ENCODE data around the gene DGCR8. TPM values are rescaled to one million over a fixed set of nuclear protein-coding genes. Genes with fewer than 3 reads are reported as not detected.

DGCR8 gene
- total RNA-seq, 1 donor from 2014 or later = 29.5 TPM

GRCh38 chr22:20093418-20094196 is 13.6 kb downstream of the DGCR8 start:
- no peaks in the 10 kb centered on the region for H3K9me3 ChIP-seq
- ATAC-seq = peak in 1 of 2 donors; percentile 50
- no peak overlapping the region for H3K4me3 ChIP-seq
- peaks cover 100% of the 10 kb centered on the region for H3K36me3 ChIP-seq
- H3K27ac ChIP-seq = no peak overlapping the region
- DNase-seq = peak; percentile 13
- no peaks in the 10 kb centered on the region for H3K4me1 ChIP-seq
- no peaks in the 10 kb centered on the region for H3K27me3 ChIP-seq (ENCODE audit: low read depth)
- TF ChIP-seq, protein P1, sequence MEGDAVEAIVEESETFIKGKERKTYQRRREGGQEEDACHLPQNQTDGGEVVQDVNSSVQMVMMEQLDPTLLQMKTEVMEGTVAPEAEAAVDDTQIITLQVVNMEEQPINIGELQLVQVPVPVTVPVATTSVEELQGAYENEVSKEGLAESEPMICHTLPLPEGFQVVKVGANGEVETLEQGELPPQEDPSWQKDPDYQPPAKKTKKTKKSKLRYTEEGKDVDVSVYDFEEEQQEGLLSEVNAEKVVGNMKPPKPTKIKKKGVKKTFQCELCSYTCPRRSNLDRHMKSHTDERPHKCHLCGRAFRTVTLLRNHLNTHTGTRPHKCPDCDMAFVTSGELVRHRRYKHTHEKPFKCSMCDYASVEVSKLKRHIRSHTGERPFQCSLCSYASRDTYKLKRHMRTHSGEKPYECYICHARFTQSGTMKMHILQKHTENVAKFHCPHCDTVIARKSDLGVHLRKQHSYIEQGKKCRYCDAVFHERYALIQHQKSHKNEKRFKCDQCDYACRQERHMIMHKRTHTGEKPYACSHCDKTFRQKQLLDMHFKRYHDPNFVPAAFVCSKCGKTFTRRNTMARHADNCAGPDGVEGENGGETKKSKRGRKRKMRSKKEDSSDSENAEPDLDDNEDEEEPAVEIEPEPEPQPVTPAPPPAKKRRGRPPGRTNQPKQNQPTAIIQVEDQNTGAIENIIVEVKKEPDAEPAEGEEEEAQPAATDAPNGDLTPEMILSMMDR (IDR thresholded peaks at IDR 0.05) = no peak
- intact Hi-C loops (cut with DNase I) = no loop called here

GRCh38 chr22:20094197-20094807 is 14.3 kb downstream of the DGCR8 start:
- Histone ChIP-seq H3K27ac (no peak overlapping the region), H3K36me3 (peaks cover 100% of the 10 kb centered on the region), H3K9me3 (no peaks in the 10 kb centered on the region), H3K4me3 (no peak overlapping the region), H3K4me1 (no peaks in the 10 kb centered on the region), H3K27me3 (ENCODE audit: low read depth) (no peaks in the 10 kb centered on the region)
- no peak for ATAC-seq
- DNase-seq = peak; percentile 37
- intact Hi-C loops (cut with DNase I) = no loop called here
- TF ChIP-seq, protein P1 (IDR thresholded peaks at IDR 0.05) = no peak

DNA sequence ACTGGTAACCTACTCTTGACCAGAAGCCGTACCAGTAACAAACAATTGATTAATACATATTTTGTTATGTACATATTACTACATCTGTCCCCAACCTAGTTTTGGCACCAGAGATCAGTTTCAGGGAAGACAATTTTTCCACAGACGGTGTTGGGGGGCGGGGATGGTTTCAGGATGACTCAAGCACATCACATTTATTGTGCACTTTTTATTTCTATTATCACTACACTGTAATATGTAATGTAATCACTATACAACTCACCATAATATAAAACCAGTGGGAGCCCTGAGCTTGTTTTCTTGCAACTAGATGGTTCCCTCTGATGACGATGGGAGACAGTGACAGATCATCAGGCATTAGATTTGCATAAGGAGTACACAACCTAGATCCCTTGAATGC is 15.5 kb downstream of the DGCR8 start:
- ATAC-seq = no peak
- H3K27ac ChIP-seq = no peak overlapping the region
- H3K4me1 ChIP-seq = no peaks in the 10 kb centered on the region
- H3K9me3 ChIP-seq = no peaks in the 10 kb centered on the region
- DNase-seq = no peak
- H3K27me3 ChIP-seq (ENCODE audit: low read depth) = no peaks in the 10 kb centered on the region
- TF ChIP-seq, protein P1 (IDR thresholded peaks at IDR 0.05) = no peak
- no peak overlapping the region for H3K4me3 ChIP-seq
- intact Hi-C loops (cut with DNase I) = no loop called here
- peaks cover 100% of the 10 kb centered on the region for H3K36me3 ChIP-seq

GRCh38 chr22:20096574-20097420 is 16.8 kb downstream of the DGCR8 start:
- ATAC-seq = no peak
- no peak for DNase-seq
- Histone ChIP-seq H3K9me3 (no peaks in the 10 kb centered on the region), H3K36me3 (peaks cover 100% of the 10 kb centered on the region), H3K4me1 (no peaks in the 10 kb centered on the region), H3K27me3 (ENCODE audit: low read depth) (no peaks in the 10 kb centered on the region), H3K27ac (no peak overlapping the region), H3K4me3 (no peak overlapping the region)
- intact Hi-C loops (cut with DNase I) = no loop called here
- TF ChIP-seq, protein P1 (IDR thresholded peaks at IDR 0.05) = no peak

GRCh38 chr22:20099099-20099711 is 19.2 kb downstream of the DGCR8 start:
- ATAC-seq (no peak), DNase-seq (peak; percentile 11)
- TF ChIP-seq, protein P1 (IDR thresholded peaks at IDR 0.05) = no peak
- H3K4me3 ChIP-seq = no peak overlapping the region
- intact Hi-C loops (cut with DNase I) = no loop called here
- H3K4me1 ChIP-seq = no peaks in the 10 kb centered on the region
- H3K36me3 ChIP-seq = peaks cover 94% of the 10 kb centered on the region
- no peaks in the 10 kb centered on the region for H3K27me3 ChIP-seq (ENCODE audit: low read depth)
- no peak overlapping the region for H3K27ac ChIP-seq
- no peaks in the 10 kb centered on the region for H3K9me3 ChIP-seq
